Kidney tubule cell (primary cell): ENCODE data around the gene PYGB.
A peak's percentile ranks its signal among the peaks of the same experiment; 100 is the strongest.
"Not testable (repeated sequence)": the region's sequence is repeated elsewhere in the genome, so short reads cannot be mapped to it uniquely, and the experiment has no call there.

Experiments
- DNase-seq: peaks from one replicate; pipeline ENCODE4 v3.0.0-alpha.2; 2018; ENCODE audit warnings: low spot score

The PYGB gene

GRCh38 chr20:25230166-25230831 is 17.6 kb upstream of the PYGB start:
- no peak for DNase-seq

GRCh38 chr20:25233016-25233772 is 14.7 kb upstream of the PYGB start:
- peak; percentile 87 for DNase-seq

GRCh38 chr20:25234009-25234849 is 13.7 kb upstream of the PYGB start:
- peak; percentile 39 for DNase-seq

GRCh38 chr20:25236450-25237304 is 11.2 kb upstream of the PYGB start:
- no peak for DNase-seq

- peak; percentile 98 for DNase-seq
These were observed 10.1 kb upstream of the PYGB start for GRCh38 chr20:25237610-25238318.

- no peak for DNase-seq
These were observed 9.4 kb upstream of the PYGB start for GRCh38 chr20:25238319-25239037.

- DNase-seq, result no peak
These were observed 8.2 kb upstream of the PYGB start for GRCh38 chr20:25239387-25240370.

GRCh38 chr20:25240851-25241658 is 6.8 kb upstream of the PYGB start:
- DNase-seq, result not testable (repeated sequence)

- not testable (repeated sequence) for DNase-seq
These were observed 6.3 kb upstream of the PYGB start for GRCh38 chr20:25241659-25241955.

GRCh38 chr20:25242231-25242630 is 5.7 kb upstream of the PYGB start:
- no peak for DNase-seq

GRCh38 chr20:25243416-25243979 is 4.4 kb upstream of the PYGB start:
- DNase-seq, result peak; percentile 55

GRCh38 chr20:25244976-25245375 is 2.9 kb upstream of the PYGB start:
- no peak for DNase-seq

GRCh38 chr20:25245461-25245860 is 2.4 kb upstream of the PYGB start:
- no peak for DNase-seq

GRCh38 chr20:25246182-25246999 is 1.5 kb upstream of the PYGB start:
- no peak for DNase-seq

- DNase-seq, result peak; percentile 64
These were observed 826 bp upstream of the PYGB start for GRCh38 chr20:25247000-25247517.

GRCh38 chr20:25247518-25247955 is 348 bp upstream of the PYGB start:
- DNase-seq, result no peak

GRCh38 chr20:25248786-25249172 is 894 bp downstream of the PYGB start:
- no peak for DNase-seq
